MM.1S (cell line): ENCODE results near the gene CNOT6.

Source experiments
- DNase-seq: peaks from one replicate; pipeline ENCODE4 v3.0.0-alpha.2; 2015
- H2AFZ ChIP-seq: fragments of 300-600 bp; sonication (generic); 2 replicates; pipeline ENCODE4 v1.6.0; 2016; ENCODE audit warnings: antibody characterized with exemption, low read length
- H3F3A ChIP-seq: fragments of 300-600 bp; sonication (generic); 2 replicates; pipeline ENCODE4 v1.6.1; 2016; ENCODE audit warnings: mild to moderate bottlenecking, antibody characterized with exemption, low read length, moderate library complexity, mixed read lengths; ENCODE audit not compliant: insufficient read depth
- H3K27ac ChIP-seq: fragments of 300-600 bp; sonication (generic); 2 replicates; pipeline ENCODE4 v1.5.1; 2016; ENCODE audit warnings: mild to moderate bottlenecking, low read length
- H3K27me3 ChIP-seq: fragments of 300-600 bp; sonication (generic); replicated peaks from 2 replicates; pipeline ENCODE4 v1.6.0; 2016; ENCODE audit warnings: low read length; ENCODE audit not compliant: insufficient read depth
- H3K36me3 ChIP-seq: fragments of 300-600 bp; sonication (generic); replicated peaks from 2 replicates; pipeline ENCODE4 v1.6.1; 2016; ENCODE audit warnings: mild to moderate bottlenecking, low read length, mixed read lengths; ENCODE audit not compliant: insufficient read depth
- H3K4me1 ChIP-seq: fragments of 300-600 bp; sonication (generic); 2 replicates; pipeline ENCODE4 v1.6.1; 2016; ENCODE audit warnings: low read length, mixed read lengths
- H3K4me2 ChIP-seq: fragments of 300-600 bp; sonication (generic); 2 replicates; pipeline ENCODE4 v1.6.0; 2016; ENCODE audit warnings: low read depth, low read length
- H3K4me3 ChIP-seq: fragments of 300-600 bp; sonication (generic); 2 replicates; pipeline ENCODE4 v1.5.1; 2016; ENCODE audit warnings: low read length, mixed read lengths
- H3K79me2 ChIP-seq: fragments of 300-600 bp; sonication (generic); 2 replicates; pipeline ENCODE4 v1.6.1; 2016; ENCODE audit warnings: mixed run types, low read length, mixed read lengths
- H3K9ac ChIP-seq: fragments of 300-600 bp; sonication (generic); 2 replicates; pipeline ENCODE4 v1.6.1; 2016; ENCODE audit warnings: low read length, mixed read lengths
- H3K9me2 ChIP-seq: fragments of 300-600 bp; sonication (generic); replicated peaks from 2 replicates; pipeline ENCODE4 v1.6.1; 2016; ENCODE audit warnings: mild to moderate bottlenecking, low read length, mixed read lengths; ENCODE audit not compliant: insufficient read depth
- H3K9me3 ChIP-seq: fragments of 300-600 bp; sonication (generic); replicated peaks from 2 replicates; pipeline ENCODE4 v1.6.1; 2016; ENCODE audit warnings: mild to moderate bottlenecking, low read length, mixed read lengths; ENCODE audit not compliant: insufficient read depth
- H4K20me1 ChIP-seq: fragments of 300-600 bp; sonication (generic); 2 replicates; pipeline ENCODE4 v1.6.1; 2016; ENCODE audit warnings: mild to moderate bottlenecking, low read length, moderate library complexity, mixed read lengths; ENCODE audit not compliant: insufficient read depth
- EZH2 ChIP-seq: fragments of 300-600 bp; sonication (generic); optimal IDR thresholded peaks from 2 replicates; pipeline ENCODE3; 2017; ENCODE audit warnings: low read depth, mild to moderate bottlenecking, antibody characterized with exemption, low read length, mixed read lengths
- EZH2phosphoT487 ChIP-seq: fragments of 300-600 bp; sonication (generic); IDR thresholded peaks from 2 replicates; pipeline ENCODE4 v1.6.1; 2018; ENCODE audit warnings: antibody characterized with exemption, low read length
- TF ChIP-seq, protein P1 (sequence below): fragments of 300-600 bp; sonication (generic); IDR thresholded peaks from 2 replicates; pipeline ENCODE4 v1.5.1; 2016; ENCODE audit warnings: antibody characterized with exemption, low read length, mixed read lengths

The CNOT6 gene

DNA sequence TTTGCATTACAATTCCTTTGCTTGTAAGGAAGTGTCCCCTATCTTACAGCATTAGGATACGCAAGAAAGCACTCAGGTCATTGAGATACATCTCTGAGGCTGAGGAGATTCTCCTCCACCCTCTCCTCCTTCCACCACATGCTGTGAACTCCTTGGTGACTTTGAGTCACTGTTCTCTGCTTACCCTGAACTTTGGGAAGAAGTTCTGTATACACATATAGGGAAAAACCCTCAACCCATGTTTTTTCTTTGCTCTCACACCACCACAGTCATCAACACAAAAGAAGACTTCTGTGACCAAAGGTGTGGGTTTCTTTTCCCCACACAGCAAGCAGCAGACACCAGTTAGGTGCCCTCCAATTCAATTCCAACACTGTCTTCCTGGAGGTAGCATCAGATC lies 38.1 kb downstream of the CNOT6 start:
- H3K4me2 ChIP-seq, result no peak overlapping the region
- H3K4me1 ChIP-seq, result no peaks in the 10 kb centered on the region

DNA sequence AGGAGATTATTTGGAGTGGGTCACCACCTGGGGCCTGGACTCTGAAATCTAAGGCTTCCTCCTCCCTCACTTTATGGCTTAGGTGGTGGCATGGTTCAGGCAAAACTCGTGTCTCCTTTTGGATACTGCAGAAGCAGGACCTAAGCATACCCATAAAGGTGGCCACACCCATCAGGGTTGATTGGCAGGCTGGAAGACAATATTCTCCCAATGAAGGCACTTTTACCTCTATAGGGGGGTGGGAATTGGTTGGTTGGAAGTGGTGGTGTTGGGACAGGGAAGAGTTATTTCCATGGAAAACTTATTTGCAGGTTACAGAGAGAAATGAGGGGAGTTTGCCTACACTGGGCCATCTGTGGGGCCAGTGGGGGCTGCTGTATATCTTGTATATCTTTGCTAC lies 39.7 kb downstream of the CNOT6 start:
- peaks cover 59% of the 10 kb centered on the region for H3K79me2 ChIP-seq
- H3K9ac ChIP-seq, result no peak overlapping the region
- no peak overlapping the region for H3K4me3 ChIP-seq
- no peaks in the 10 kb centered on the region for H3K9me3 ChIP-seq
- no peaks in the 10 kb centered on the region; the same call in 1 of the 2 replicates for H4K20me1 ChIP-seq
- no peak overlapping the region for H2AFZ ChIP-seq
- H3K36me3 ChIP-seq, result no peaks in the 10 kb centered on the region
- no peaks in the 10 kb centered on the region for H3K4me1 ChIP-seq
- no peaks in the 10 kb centered on the region for H3K9me2 ChIP-seq
- no peak overlapping the region for H3K4me2 ChIP-seq
- DNase-seq, result no peak
- H3K27me3 ChIP-seq, result no peaks in the 10 kb centered on the region
- no peak overlapping the region for H3K27ac ChIP-seq
- no peaks in the 10 kb centered on the region for H3F3A ChIP-seq
- TF ChIP-seq EZH2phosphoT487 (no peak), EZH2 (no peak)
- TF ChIP-seq, protein P1, sequence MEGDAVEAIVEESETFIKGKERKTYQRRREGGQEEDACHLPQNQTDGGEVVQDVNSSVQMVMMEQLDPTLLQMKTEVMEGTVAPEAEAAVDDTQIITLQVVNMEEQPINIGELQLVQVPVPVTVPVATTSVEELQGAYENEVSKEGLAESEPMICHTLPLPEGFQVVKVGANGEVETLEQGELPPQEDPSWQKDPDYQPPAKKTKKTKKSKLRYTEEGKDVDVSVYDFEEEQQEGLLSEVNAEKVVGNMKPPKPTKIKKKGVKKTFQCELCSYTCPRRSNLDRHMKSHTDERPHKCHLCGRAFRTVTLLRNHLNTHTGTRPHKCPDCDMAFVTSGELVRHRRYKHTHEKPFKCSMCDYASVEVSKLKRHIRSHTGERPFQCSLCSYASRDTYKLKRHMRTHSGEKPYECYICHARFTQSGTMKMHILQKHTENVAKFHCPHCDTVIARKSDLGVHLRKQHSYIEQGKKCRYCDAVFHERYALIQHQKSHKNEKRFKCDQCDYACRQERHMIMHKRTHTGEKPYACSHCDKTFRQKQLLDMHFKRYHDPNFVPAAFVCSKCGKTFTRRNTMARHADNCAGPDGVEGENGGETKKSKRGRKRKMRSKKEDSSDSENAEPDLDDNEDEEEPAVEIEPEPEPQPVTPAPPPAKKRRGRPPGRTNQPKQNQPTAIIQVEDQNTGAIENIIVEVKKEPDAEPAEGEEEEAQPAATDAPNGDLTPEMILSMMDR, result no peak

More for the DNA sequence above, 38.1 kb downstream of the CNOT6 start:
- H3K27ac ChIP-seq, result no peak overlapping the region
- H3K9me2 ChIP-seq, result no peaks in the 10 kb centered on the region
- no peak for DNase-seq
- H3K27me3 ChIP-seq, result no peaks in the 10 kb centered on the region
- peaks cover 59% of the 10 kb centered on the region for H3K79me2 ChIP-seq
- no peak overlapping the region for H3K9ac ChIP-seq
- no peaks in the 10 kb centered on the region for H3F3A ChIP-seq
- no peaks in the 10 kb centered on the region for H3K9me3 ChIP-seq
- no peaks in the 10 kb centered on the region for H3K36me3 ChIP-seq
- TF ChIP-seq, protein P1, result no peak
- TF ChIP-seq EZH2phosphoT487 (no peak), EZH2 (no peak)
- no peak overlapping the region for H3K4me3 ChIP-seq
- no peaks in the 10 kb centered on the region; the same call in none of the 2 replicates for H4K20me1 ChIP-seq
- H2AFZ ChIP-seq, result no peak overlapping the region

DNA sequence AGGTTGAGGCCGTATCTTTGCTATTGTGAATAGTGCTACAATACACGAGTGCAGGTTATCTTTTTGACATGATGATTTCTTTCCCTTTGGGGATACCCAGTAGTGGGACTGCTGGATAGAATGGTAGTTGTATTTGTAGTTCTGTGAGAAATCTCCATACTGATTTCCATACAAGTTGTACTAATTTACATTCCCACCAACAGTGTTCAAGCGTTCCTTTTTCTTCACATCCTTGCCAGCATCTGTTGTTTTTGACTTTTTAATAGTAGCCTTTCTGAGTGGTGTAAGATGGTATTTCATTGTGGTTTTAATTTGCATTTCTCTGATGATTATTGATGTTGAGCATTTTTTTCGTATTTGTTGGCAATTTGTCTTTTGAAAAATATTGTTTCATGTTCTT lies 41.4 kb downstream of the CNOT6 start:
- no peaks in the 10 kb centered on the region for H3K4me1 ChIP-seq
- no peaks in the 10 kb centered on the region for H3F3A ChIP-seq
- no peak overlapping the region for H2AFZ ChIP-seq
- no peak overlapping the region for H3K4me2 ChIP-seq
- no peaks in the 10 kb centered on the region for H3K27me3 ChIP-seq
- H3K27ac ChIP-seq, result no peak overlapping the region
- no peak for DNase-seq
- H3K4me3 ChIP-seq, result no peak overlapping the region
- no peak for TF ChIP-seq EZH2phosphoT487
- H3K9me2 ChIP-seq, result no peaks in the 10 kb centered on the region
- no peaks in the 10 kb centered on the region; the same call in 1 of the 2 replicates for H4K20me1 ChIP-seq
- peaks cover 67% of the 10 kb centered on the region for H3K79me2 ChIP-seq
- H3K36me3 ChIP-seq, result no peaks in the 10 kb centered on the region; the same call in 1 of the 2 replicates
- H3K9ac ChIP-seq, result no peak overlapping the region
- no peaks in the 10 kb centered on the region for H3K9me3 ChIP-seq

DNA sequence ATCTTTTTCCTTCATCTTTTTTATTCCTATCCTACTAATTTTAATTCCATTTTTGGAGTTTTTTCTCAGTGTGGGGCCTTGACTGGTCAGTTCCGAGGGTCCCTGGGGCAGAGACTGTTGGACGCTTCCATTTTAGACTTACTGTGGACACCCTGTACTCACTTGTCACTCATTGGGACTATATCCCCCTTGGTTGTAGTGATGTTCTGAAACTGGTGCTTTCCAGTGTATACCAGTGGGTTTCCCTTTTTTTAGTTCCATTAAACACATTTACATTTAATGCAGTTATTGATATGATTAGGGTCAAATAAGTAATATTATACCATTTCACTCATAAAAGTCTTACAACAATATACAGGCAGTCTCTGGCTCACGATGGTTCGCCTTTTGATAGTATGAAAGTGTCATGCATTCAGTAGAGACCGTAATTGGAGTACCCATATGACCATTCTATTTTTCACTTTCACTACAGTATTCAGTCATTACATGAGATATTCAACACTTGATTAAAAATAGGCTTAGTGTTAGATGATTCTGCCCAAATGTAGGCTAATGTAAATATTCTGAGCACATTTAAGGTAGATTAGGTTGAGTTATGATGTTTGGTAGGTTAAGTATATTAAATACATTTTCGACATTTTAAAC lies 46.0 kb downstream of the CNOT6 start:
- no peaks in the 10 kb centered on the region for H3K9me3 ChIP-seq
- DNase-seq, result no peak
- H3K27me3 ChIP-seq, result no peaks in the 10 kb centered on the region
- H3K79me2 ChIP-seq, result peaks cover 76% of the 10 kb centered on the region
- H3K36me3 ChIP-seq, result no peaks in the 10 kb centered on the region; the same call in 1 of the 2 replicates
- no peaks in the 10 kb centered on the region for H3F3A ChIP-seq
- TF ChIP-seq, protein P1, result no peak
- no peak overlapping the region for H2AFZ ChIP-seq
- no peaks in the 10 kb centered on the region for H3K9me2 ChIP-seq
- H3K9ac ChIP-seq, result no peak overlapping the region
- H3K4me1 ChIP-seq, result no peaks in the 10 kb centered on the region
- no peak overlapping the region for H3K27ac ChIP-seq
- no peak overlapping the region for H3K4me3 ChIP-seq
- H4K20me1 ChIP-seq, result no peaks in the 10 kb centered on the region; the same call in 1 of the 2 replicates
- no peak overlapping the region for H3K4me2 ChIP-seq
